ENCODE data around the gene PTCD3.

PTCD3 gene

GRCh38 chr2:86147793-86148192, 41.8 kb downstream of the PTCD3 start:
- no peak for DNase-seq

- DNase-seq = no peak
Observed at GRCh38 chr2:86150502-86150901, 44.5 kb downstream of the PTCD3 start.

- DNase-seq = no peak
Observed at GRCh38 chr2:86157009-86157556, 51.0 kb downstream of the PTCD3 start.

- DNase-seq = no peak
Observed at GRCh38 chr2:86158286-86158685, 52.3 kb downstream of the PTCD3 start.

GRCh38 chr2:86160156-86160952, 54.3 kb downstream of the PTCD3 start:
- DNase-seq = no peak

- DNase-seq = no peak
Observed at GRCh38 chr2:86170449-86170848, 64.4 kb downstream of the PTCD3 start.

- no peak for DNase-seq
Observed at GRCh38 chr2:86171295-86171694, 65.3 kb downstream of the PTCD3 start.

- no peak for DNase-seq
Observed at GRCh38 chr2:86172610-86173009, 66.6 kb downstream of the PTCD3 start.

- no peak for DNase-seq
Observed at GRCh38 chr2:86174445-86174844, 68.4 kb downstream of the PTCD3 start.

- DNase-seq = no peak
Observed at GRCh38 chr2:86175828-86176227, 69.8 kb downstream of the PTCD3 start.

GRCh38 chr2:86176597-86176996, 70.6 kb downstream of the PTCD3 start:
- DNase-seq = no peak

GRCh38 chr2:86185517-86186212, 79.6 kb downstream of the PTCD3 start:
- peak; percentile 18 for DNase-seq

GRCh38 chr2:86186431-86186830, 80.4 kb downstream of the PTCD3 start:
- DNase-seq = no peak

- no peak for DNase-seq
Observed at GRCh38 chr2:86189782-86190416, 83.9 kb downstream of the PTCD3 start.
